Measurements from ENCODE around the gene TCF12.

Gene TCF12

DNA sequence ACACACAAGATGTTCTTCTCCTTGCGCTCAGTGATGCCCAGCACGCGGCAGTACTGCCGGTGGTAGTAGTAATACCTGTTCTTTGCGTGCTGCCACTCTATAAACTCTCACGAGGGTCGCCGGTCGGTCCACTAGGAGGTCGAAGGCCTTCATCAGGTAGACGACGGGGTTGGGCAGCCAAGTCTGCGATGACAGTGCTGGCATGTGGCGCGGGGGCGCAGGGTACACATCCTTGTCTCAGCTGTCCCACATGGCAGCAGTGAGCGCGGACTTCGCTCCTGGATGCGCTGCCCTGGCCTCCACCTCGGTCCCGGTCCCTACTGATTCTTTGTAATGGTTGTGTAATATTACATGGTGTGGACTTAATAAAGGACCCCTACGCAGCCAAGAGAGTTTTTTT lies 407.8 kb downstream of the TCF12 start:
- DNase-seq, result no peak

DNA sequence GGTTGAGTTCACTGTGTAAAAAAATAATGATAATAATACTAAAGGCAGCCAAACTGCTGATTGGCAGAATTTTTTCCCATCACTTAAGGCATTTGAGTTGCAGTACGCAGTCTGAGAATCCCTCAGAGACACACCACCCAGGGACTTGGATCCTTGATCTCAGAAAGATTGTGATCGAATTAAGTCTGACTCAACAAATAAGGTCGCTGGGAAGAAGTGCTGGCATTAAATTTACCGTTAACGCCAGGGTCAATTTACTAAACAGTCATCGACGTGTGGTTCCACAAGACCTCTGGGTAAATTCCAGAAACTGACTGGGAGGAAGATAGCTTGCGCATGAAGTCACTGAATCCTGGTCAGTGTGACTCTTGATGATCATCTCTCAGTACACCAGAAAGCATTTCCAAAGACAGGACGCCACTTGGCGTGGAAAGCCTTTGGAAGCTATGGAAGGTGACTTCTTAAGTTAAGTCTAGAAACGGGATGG lies 409.6 kb downstream of the TCF12 start:
- no peak for DNase-seq

DNA sequence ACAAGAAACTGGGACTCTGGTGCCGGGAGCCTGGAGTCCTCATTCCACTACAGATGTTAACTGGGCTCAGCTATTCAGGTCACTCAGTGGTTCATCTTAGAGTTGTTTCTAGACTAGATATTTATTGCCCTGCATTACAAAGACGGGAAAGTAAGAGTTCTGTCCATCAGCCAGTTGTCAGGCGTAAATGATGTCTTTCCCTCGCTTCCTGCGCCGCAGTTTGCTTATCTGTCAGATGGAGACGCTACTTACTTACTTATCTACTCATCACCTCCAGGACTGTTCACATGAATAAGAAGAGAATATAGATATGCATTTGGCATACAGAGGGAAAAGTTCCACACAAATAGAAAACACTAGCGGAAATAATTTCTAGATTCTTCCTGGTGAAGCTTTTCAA lies 410.0 kb downstream of the TCF12 start:
- no peak for DNase-seq

- no peak for DNase-seq
Measured at GRCh38 chr15:57328897-57329296, 410.5 kb downstream of the TCF12 start.

GRCh38 chr15:57329582-57330367 lies 411.3 kb downstream of the TCF12 start:
- DNase-seq, result no peak

DNA sequence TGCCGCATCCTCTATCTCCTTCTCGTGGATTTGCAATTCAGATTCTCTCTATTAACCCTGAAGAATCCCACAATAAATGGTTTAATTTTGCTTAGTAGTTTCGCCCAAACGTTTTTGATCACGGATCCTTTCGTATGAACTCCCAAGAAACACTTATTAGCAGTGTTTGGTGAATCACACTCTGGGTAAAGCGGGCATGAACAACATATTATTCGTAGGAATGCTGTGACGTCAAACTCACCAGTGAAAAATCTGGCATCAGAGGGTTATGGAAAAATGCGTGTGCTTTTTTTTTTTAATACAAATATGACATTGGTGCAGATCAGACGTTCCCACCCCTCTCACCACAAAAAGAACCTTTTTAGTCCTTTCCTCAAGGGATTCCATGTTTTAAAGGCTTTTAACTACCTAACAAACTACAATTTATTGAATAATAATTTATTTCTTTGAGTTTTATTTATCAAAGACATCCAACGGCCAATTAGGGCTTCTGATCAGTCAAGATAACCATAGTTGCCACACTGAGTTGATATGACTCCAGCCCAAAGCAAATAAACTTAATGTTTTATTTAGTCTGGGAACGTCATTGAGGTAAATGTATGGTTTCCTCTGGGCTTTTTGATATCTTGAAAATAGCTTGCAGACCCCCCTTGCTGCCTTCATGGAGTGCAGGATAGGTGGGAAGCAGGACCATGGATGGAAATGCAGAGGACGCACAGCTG lies 412.3 kb downstream of the TCF12 start:
- DNase-seq, result no peak

DNA sequence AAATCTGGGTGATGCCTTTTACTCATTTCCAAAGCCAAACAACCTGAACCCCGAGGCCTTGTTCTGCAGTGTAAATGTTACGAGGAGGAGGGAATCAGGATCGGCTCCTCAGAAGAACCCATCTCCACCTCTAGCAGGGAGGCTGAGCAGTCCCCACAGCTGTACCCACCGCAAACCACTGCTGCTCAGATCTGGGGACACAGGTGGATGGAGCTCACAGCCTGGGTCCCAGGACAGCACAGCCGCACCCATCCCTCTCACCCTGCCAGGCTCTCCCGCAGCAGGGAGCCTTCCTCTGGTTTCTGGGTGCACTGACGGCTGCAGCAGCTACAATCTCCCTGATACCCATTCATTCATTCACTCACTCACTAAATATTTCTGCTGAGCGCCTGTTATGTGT lies 413.9 kb downstream of the TCF12 start:
- no peak for DNase-seq

DNA sequence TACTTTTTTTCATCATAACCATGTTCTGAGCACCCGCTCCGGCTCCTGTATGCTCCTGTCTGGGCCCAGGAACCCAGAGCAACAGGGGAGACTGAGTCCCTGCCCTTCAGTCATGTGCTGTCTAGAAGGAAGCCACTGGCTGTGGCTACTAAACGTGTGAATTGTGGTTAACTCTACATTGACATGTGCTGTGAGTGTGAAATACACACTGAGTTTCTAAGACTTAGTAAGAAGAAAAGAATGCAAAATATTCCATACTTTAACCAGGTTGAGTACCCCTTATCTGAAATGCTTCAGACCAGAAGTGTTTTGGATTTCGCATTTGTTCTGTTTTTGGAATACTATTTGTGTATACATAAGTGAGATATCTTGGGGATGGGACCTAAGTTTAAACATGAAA lies 415.0 kb downstream of the TCF12 start:
- DNase-seq, result no peak

GRCh38 chr15:57334257-57334656 lies 415.8 kb downstream of the TCF12 start:
- no peak for DNase-seq

DNA sequence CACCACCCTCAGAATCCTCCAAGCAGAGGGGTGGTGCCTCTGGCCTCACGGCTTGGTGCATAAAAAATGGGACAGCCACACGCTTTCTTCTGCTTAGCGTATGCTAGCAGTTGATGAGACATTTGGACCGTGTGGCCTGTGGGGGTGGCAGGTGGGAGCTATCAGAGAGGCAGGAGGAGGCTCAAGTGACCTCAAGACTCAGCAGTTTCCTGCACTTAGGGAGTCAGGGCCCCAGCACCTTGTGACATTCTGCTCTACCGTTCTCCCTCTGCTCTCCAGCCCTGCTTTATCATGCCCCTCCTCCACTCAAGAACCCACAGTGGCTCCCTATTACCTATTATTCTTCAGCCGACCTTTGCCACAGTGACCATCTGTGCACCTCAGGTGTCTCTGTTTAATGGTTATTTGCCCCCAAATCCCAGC lies 416.9 kb downstream of the TCF12 start:
- no peak for DNase-seq

GRCh38 chr15:57335719-57336118 lies 417.3 kb downstream of the TCF12 start:
- no peak for DNase-seq

GRCh38 chr15:57337868-57338411 lies 419.5 kb downstream of the TCF12 start:
- DNase-seq, result no peak

- no peak for DNase-seq
Measured at GRCh38 chr15:57339321-57339720, 420.9 kb downstream of the TCF12 start.
